Measurements from ENCODE around the gene PPIF.

PPIF gene

GRCh38 chr10:79305515-79305914, 41.8 kb upstream of the PPIF start:
- H3K4me2 ChIP-seq = no peak overlapping the region
- no peak overlapping the region for H3K27ac ChIP-seq
- no peak overlapping the region for H3K4me3 ChIP-seq
- no peak overlapping the region for H3K9ac ChIP-seq
- no peak for TF ChIP-seq Cebpa-rat (IDR thresholded peaks at IDR 0.05)
- no peaks in the 10 kb centered on the region for H3K27me3 ChIP-seq
- H3K4me1 ChIP-seq = peaks cover 4 to 41% (median 21%) of the 10 kb centered on the region in 10 experiments; a peak in 17 of 20 replicates
- H4K20me1 ChIP-seq = peaks cover 28 to 100% (median 94%) of the 10 kb centered on the region in 11 experiments
- H3K9me3 ChIP-seq (replicated peaks in 1 of 11) = no peaks in the 10 kb centered on the region
- H3K36me3 ChIP-seq = peaks cover 98 to 100% (median 100%) of the 10 kb centered on the region in 11 experiments

GRCh38 chr10:79305988-79306387, 41.3 kb upstream of the PPIF start:
- no peak for TF ChIP-seq Cebpa-rat (IDR thresholded peaks at IDR 0.05)
- no peak overlapping the region for H3K27ac ChIP-seq
- H3K36me3 ChIP-seq = peaks cover 97 to 100% (median 100%) of the 10 kb centered on the region in 11 experiments
- no peak overlapping the region for H3K4me3 ChIP-seq
- H3K9me3 ChIP-seq (replicated peaks in 1 of 11) = no peaks in the 10 kb centered on the region
- H3K4me1 ChIP-seq = peaks cover 4 to 41% (median 21%) of the 10 kb centered on the region in 10 experiments; a peak in 17 of 20 replicates
- no peak overlapping the region for H3K4me2 ChIP-seq
- H3K9ac ChIP-seq = 0 out of 22 replicates have a peak overlapping the region, but pooled peaks of 1 of the 11 experiments have one; percentile 7
- no peaks in the 10 kb centered on the region for H3K27me3 ChIP-seq
- peaks cover 24 to 100% (median 93%) of the 10 kb centered on the region in 11 experiments for H4K20me1 ChIP-seq

DNA sequence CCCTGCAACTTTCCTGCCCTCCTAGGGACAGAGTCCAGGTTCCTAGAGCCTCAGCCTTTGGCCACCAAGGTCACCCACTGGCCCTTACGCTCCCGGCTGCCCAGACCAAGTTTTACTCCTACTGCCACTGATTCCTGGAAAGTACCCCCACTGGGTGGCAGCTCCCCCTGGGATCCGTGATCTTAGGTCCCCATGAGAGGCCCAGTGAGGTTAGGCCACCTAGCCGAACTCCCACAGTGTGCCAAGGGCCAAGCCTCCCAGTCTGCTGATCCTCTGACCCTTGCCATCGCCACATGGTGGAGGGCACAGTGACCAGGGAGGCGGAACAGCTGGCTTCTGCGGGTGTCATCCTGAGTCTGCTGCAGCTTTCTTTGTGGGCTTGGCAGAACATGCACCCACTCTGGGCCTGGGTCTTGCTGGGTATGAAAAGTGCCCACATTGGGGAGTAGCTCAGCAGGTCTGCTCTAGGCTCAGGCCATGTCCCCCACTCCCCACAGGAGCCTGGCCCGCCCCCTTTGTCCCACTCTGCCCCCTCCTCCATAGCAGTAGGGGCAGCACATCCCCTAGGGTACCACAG, 40.5 kb upstream of the PPIF start:
- H3K9ac ChIP-seq = peak overlapping the region in 1 of 11 experiments; percentile 7; a peak in 2 of 22 replicates
- peaks cover 96 to 100% (median 99%) of the 10 kb centered on the region in 11 experiments for H3K36me3 ChIP-seq
- no peak overlapping the region for H3K27ac ChIP-seq
- no peaks in the 10 kb centered on the region for H3K27me3 ChIP-seq
- H3K4me2 ChIP-seq = no peak overlapping the region
- no peak overlapping the region for H3K4me3 ChIP-seq
- peaks cover 21 to 100% (median 92%) of the 10 kb centered on the region in 11 experiments for H4K20me1 ChIP-seq
- no peak for TF ChIP-seq Cebpa-rat (IDR thresholded peaks at IDR 0.05)
- H3K9me3 ChIP-seq (replicated peaks in 1 of 11) = no peaks in the 10 kb centered on the region
- peaks cover 5 to 41% (median 23%) of the 10 kb centered on the region in 10 experiments; a peak in 17 of 20 replicates for H3K4me1 ChIP-seq

- Histone ChIP-seq H3K9me3 (replicated peaks in 1 of 11) (no peaks in the 10 kb centered on the region), H3K4me1 (peaks cover 16 to 41% (median 29%) of the 10 kb centered on the region in 10 experiments; a peak in 19 of 20 replicates), H3K9ac (peak overlapping the region in 2 of 11 experiments; percentile 2 to 42; a peak in 2 of 22 replicates), H3K27ac (no peak overlapping the region), H3K27me3 (no peaks in the 10 kb centered on the region), H3K4me3 (no peak overlapping the region), H3K36me3 (peaks cover 98 to 100% (median 99%) of the 10 kb centered on the region in 11 experiments), H3K4me2 (peak overlapping the region in 4 of 11 experiments; percentile 52 to 70 (median 60); a peak in 4 of 22 replicates), H4K20me1 (peaks cover 28 to 100% (median 98%) of the 10 kb centered on the region in 11 experiments)
- TF ChIP-seq Cebpa-rat (IDR thresholded peaks at IDR 0.05) = no peak
Observed at GRCh38 chr10:79308016-79308415, 39.3 kb upstream of the PPIF start.

- peak overlapping the region in 8 of 11 experiments; percentile 30 to 70 (median 54); a peak in 14 of 22 replicates for H3K4me2 ChIP-seq
- peaks cover 33 to 100% (median 99%) of the 10 kb centered on the region in 11 experiments for H4K20me1 ChIP-seq
- no peak overlapping the region for H3K4me3 ChIP-seq
- H3K27ac ChIP-seq = peak overlapping the region in 2 of 11 experiments; percentile 4 to 27; a peak in 1 of 22 replicates
- H3K9ac ChIP-seq = peak overlapping the region in 6 of 11 experiments; percentile 2 to 44 (median 16); a peak in 8 of 22 replicates
- no peaks in the 10 kb centered on the region for H3K27me3 ChIP-seq
- H3K4me1 ChIP-seq = peaks cover 27 to 50% (median 35%) of the 10 kb centered on the region in 10 experiments
- no peak for TF ChIP-seq Cebpa-rat (IDR thresholded peaks at IDR 0.05)
- H3K36me3 ChIP-seq = peaks cover 98 to 100% (median 99%) of the 10 kb centered on the region in 11 experiments
- H3K9me3 ChIP-seq (replicated peaks in 1 of 11) = no peaks in the 10 kb centered on the region
Observed at GRCh38 chr10:79308969-79309665, 38.2 kb upstream of the PPIF start.

DNA sequence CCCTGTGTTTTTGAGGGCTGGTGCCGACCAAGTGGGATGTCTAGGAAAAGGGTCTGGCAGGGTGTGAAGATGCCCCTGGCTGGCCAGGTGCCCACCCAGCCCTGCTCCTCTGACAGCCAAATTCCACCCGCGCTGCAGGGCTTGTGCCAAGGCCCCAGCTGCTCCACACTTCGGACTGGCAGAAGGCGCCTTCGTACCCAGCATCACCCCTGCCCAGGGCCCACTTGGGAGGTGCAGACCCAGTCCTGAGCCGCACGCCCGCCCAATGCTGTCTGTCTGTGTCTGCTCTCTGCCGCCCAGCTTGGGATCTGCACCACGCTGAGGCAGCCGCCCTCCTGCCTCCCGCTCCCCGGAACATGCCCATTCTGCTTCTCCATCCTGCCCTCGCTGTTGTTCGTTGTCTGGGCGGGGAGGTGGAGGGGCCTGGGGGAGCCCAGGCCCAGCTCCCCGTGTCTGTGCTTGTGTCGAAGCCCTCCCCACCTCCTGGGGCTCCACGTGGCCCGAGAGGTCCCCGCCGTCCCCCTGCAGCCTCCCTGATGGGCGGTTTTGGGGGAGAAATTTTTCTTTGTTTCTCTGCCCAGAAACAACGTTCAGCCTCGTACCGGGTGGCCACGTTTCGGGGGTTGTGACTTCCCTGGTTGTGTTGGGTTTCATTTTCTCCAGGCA, 36.9 kb upstream of the PPIF start:
- Histone ChIP-seq H3K36me3 (peaks cover 96 to 100% (median 99%) of the 10 kb centered on the region in 11 experiments), H3K4me1 (peaks cover 38 to 62% (median 47%) of the 10 kb centered on the region in 10 experiments), H3K27me3 (no peaks in the 10 kb centered on the region), H3K4me2 (no peak overlapping the region; a peak in 1 of 22 replicates), H3K9ac (no peak overlapping the region), H3K9me3 (replicated peaks in 1 of 11) (no peaks in the 10 kb centered on the region), H4K20me1 (peaks cover 43 to 100% (median 99%) of the 10 kb centered on the region in 11 experiments), H3K27ac (peak overlapping the region in 2 of 11 experiments; percentile 3 to 9; a peak in 2 of 22 replicates), H3K4me3 (no peak overlapping the region)
- TF ChIP-seq Cebpa-rat (IDR thresholded peaks at IDR 0.05) = no peak

DNA sequence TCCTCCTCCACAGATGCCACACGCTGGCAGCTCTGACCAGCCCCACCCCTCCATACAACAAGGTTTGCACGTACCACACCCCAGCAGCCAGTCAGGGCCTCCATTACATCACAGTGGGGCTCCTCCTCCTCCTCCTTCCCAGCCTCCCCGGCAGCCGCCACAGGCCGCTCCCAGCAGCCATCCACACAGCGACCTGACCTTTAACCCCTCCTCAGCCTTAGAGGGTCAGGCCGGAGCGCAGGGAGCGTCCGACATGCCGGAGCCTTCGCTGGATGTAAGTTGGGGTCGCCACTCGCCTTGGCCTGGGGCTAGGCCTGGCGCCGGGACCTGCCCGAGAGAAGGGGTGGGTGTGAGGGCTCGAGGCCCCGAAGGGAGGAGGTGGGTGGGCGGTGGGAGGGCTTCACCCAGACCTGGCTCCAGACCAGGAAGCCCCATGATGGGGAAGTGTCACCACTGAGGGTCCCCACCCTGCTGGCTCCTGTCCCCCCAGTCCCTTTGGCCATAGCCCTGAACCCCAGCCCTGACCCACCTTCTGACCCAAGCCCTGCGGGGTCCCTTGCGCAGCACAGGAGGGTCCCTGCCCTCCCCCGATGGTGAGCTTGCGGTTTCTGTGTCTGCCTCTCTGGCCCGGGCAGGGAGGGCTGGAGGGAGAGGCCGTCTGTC, 36.2 kb upstream of the PPIF start:
- H3K36me3 ChIP-seq = peaks cover 89 to 100% (median 96%) of the 10 kb centered on the region in 11 experiments
- no peak for TF ChIP-seq Cebpa-rat (IDR thresholded peaks at IDR 0.05)
- H3K27ac ChIP-seq = peak overlapping the region in 1 of 11 experiments; percentile 31; a peak in 1 of 22 replicates
- no peaks in the 10 kb centered on the region for H3K27me3 ChIP-seq
- H3K9me3 ChIP-seq (replicated peaks in 1 of 11) = no peaks in the 10 kb centered on the region
- peaks cover 45 to 69% (median 54%) of the 10 kb centered on the region in 10 experiments for H3K4me1 ChIP-seq
- peaks cover 50 to 100% (median 99%) of the 10 kb centered on the region in 11 experiments for H4K20me1 ChIP-seq
- no peak overlapping the region for H3K9ac ChIP-seq
- no peak overlapping the region for H3K4me3 ChIP-seq
- H3K4me2 ChIP-seq = no peak overlapping the region

Data from BLaER1 treated with 17β-estradiol and CSF1 and Interleukin-3, amounts not matched to agents 10 nM and 100 nM (cell line).